HCT116 (cell line): ENCODE data around the gene TRPC5OS. TPM values are rescaled to one million over a fixed set of nuclear protein-coding genes. Genes with fewer than 3 reads are reported as not detected.

Source experiments
- ATAC-seq: fragments of 200-7000 bp; cut with Tn5 transposase; 2 replicates; pipeline ENCODE4 v1.9.1; 2020; ENCODE audit warnings: mild to moderate bottlenecking, moderate library complexity
- BruUV-seq: library from RNA; stranded (reverse); fragments of 400-500 nt; replicated peaks from 2 replicates; lab custom pipeline; 2021; lab: Mats Ljungman, UMichigan
- CTCF ChIA-PET: fragments of 300-600 bp; sonication (Branson Sonifier 250); formaldehyde crosslinking; loops from one replicate; lab custom pipeline; 2021; ENCODE audit warnings: antibody characterized with exemption; lab: Charles Lee
- POLR2A ChIA-PET: fragments of 300-600, 350-600 bp; sonication (Branson Sonifier 250); formaldehyde crosslinking; loops from one replicate; lab custom pipeline; 2021; ENCODE audit warnings: antibody characterized with exemption; lab: Charles Lee
- RAD21 ChIA-PET, 2 experiments: fragments of 300-600 bp; sonication (Branson Sonifier 250); formaldehyde crosslinking; loops; one replicate each; lab custom pipeline; 2023; ENCODE audit warnings: low total read pairs in 2 of 2; ENCODE audit not compliant: uncharacterized antibody in 2 of 2, unreplicated experiment in 2 of 2, low non-redundant PET in 1 of 2; lab: Charles Lee
- DNase-seq: peaks from one replicate; pipeline ENCODE4 v3.0.0-alpha.2; 2010; ENCODE audit warnings: low read depth, low spot score
- H2AFZ ChIP-seq: fragments of 200-600 bp; shearing (Covaris generic), sonication (generic); 2 replicates; pipeline ENCODE4 v1.6.1; 2017; ENCODE audit warnings: low read depth, mixed run types, mixed read lengths, antibody characterized with exemption, low read length; ENCODE audit not compliant: poor library complexity, severe bottlenecking
- H3K27ac ChIP-seq: 2 replicates; pipeline ENCODE4 v1.5.1; 2012; ENCODE audit warnings: low read depth, low read length
- H3K27me3 ChIP-seq: fragments of 200-600 bp; sonication (generic); 2 replicates; pipeline ENCODE4 v1.6.1; 2016; ENCODE audit warnings: mixed run types, low read length, mixed read lengths; ENCODE audit not compliant: insufficient read depth
- H3K36me3 ChIP-seq, 2 experiments: fragments of 200-500 bp in 1 of 2; fragments of 200-600 bp in 1 of 2; sonication (Bioruptor generic) in 1 of 2; sonication (generic) in 1 of 2; 2 replicates each; pipeline versions ENCODE4 v1.5.1 to v1.6.1; 2014 to 2016; ENCODE audit warnings: low read length in 2 of 2, inconsistent platforms in 1 of 2, mixed read lengths in 1 of 2, mixed run types in 1 of 2; ENCODE audit not compliant: insufficient read depth in 2 of 2, control insufficient read depth in 1 of 2
- H3K4me1 ChIP-seq, 2 experiments: fragments of 200-600 bp in 1 of 2; sonication (generic) in 1 of 2; 2 replicates each; pipeline versions ENCODE4 v1.5.1 to v1.6.1; 2012 to 2017; ENCODE audit warnings: low read length in 2 of 2, inconsistent platforms in 1 of 2, mild to moderate bottlenecking in 1 of 2, mixed read lengths in 1 of 2, mixed run types in 1 of 2, moderate library complexity in 1 of 2; ENCODE audit not compliant: insufficient read depth in 2 of 2, control insufficient read depth in 1 of 2
- H3K4me2 ChIP-seq: fragments of 200-600 bp; sonication (generic); 2 replicates; pipeline ENCODE4 v1.6.1; 2017; ENCODE audit warnings: mixed run types, low read length, mixed read lengths
- H3K4me3 ChIP-seq, 2 experiments: fragments of 200-600 bp in 1 of 2; sonication (generic) in 1 of 2; replicated peaks in 1 of 2; 2 replicates each; pipeline ENCODE4 v1.5.1; 2011 to 2016; ENCODE audit warnings: low read length in 2 of 2, control low read depth in 1 of 2, low read depth in 1 of 2, mild to moderate bottlenecking in 1 of 2, mixed read lengths in 1 of 2, mixed run types in 1 of 2
- H3K79me2 ChIP-seq: fragments of 200-600 bp; sonication (generic); 2 replicates; pipeline ENCODE4 v1.6.1; 2017; ENCODE audit warnings: mild to moderate bottlenecking, mixed run types, low read length, moderate library complexity, mixed read lengths; ENCODE audit not compliant: insufficient read depth
- H3K9ac ChIP-seq: fragments of 200-600 bp; sonication (generic); 2 replicates; pipeline ENCODE4 v1.6.1; 2016; ENCODE audit warnings: low read length, mixed read lengths
- H3K9me2 ChIP-seq: fragments of 200-600 bp; sonication (generic), shearing (Covaris generic); 2 replicates; pipeline ENCODE4 v1.6.1; 2017; ENCODE audit warnings: mixed run types, mild to moderate bottlenecking, moderate library complexity; ENCODE audit not compliant: insufficient read depth
- H3K9me3 ChIP-seq, 2 experiments: fragments of 200-500 bp in 1 of 2; fragments of 200-600 bp in 1 of 2; sonication (Bioruptor generic) in 1 of 2; sonication (generic) in 1 of 2; 2 replicates each; pipeline ENCODE4 v1.6.1; 2014 to 2017; ENCODE audit warnings: low read length in 2 of 2, mixed read lengths in 2 of 2, inconsistent platforms in 1 of 2, low read depth in 1 of 2, mild to moderate bottlenecking in 1 of 2, mixed run types in 1 of 2, moderate library complexity in 1 of 2; ENCODE audit not compliant: control insufficient read depth in 1 of 2, insufficient read depth in 1 of 2
- H4K20me1 ChIP-seq: fragments of 200-600 bp; sonication (generic), shearing (Covaris generic); 2 replicates; pipeline ENCODE4 v1.6.1; 2017; ENCODE audit warnings: mixed run types, mild to moderate bottlenecking, moderate library complexity; ENCODE audit not compliant: insufficient read depth
- CEBPB ChIP-seq: IDR thresholded peaks from 2 replicates; pipeline ENCODE4 v1.6.1; 2012; ENCODE audit warnings: low read depth
- POLR2A ChIP-seq: IDR thresholded peaks from 2 replicates; pipeline ENCODE4 v1.7.0; 2011; ENCODE audit warnings: borderline replicate concordance; ENCODE audit not compliant: insufficient read depth, insufficient read length; ENCODE audit errors: extremely low read depth
- POLR2AphosphoS5 ChIP-seq: IDR thresholded peaks from 2 replicates; pipeline ENCODE4 v1.6.1; 2011; ENCODE audit warnings: mild to moderate bottlenecking, low read depth, low read length, moderate library complexity
- SRF ChIP-seq: IDR thresholded peaks from 2 replicates; pipeline ENCODE4 v1.6.1; 2012; ENCODE audit warnings: low read depth
- YY1 ChIP-seq: IDR thresholded peaks from 2 replicates; pipeline ENCODE4 v1.6.1; 2011; ENCODE audit warnings: low read length, low read depth, moderate library complexity, mild to moderate bottlenecking; ENCODE audit not compliant: insufficient replicate concordance; ENCODE audit errors: extremely low read depth
- ZFX ChIP-seq: fragments of 450-650 bp; IDR thresholded peaks from 2 replicates; pipeline ENCODE4 v1.6.1; 2017
- ZNF274 ChIP-seq: fragments of 200-500 bp; sonication (Bioruptor generic); IDR thresholded peaks from 2 replicates; pipeline ENCODE4 v1.6.1; 2014; ENCODE audit warnings: mild to moderate bottlenecking, low read depth, low read length, inconsistent platforms
- intact Hi-C: fragments of 100-400 bp; cut with micrococcal nuclease; formaldehyde crosslinking; loops from 2 replicates; pipeline ENCODE4 v1.10.0; 2022
- total RNA-seq: library from RNA; stranded (reverse); gene quantifications from one replicate; pipeline ENCODE4 v1.2.1, GENCODE V29; 2021; ENCODE audit not compliant: unreplicated experiment
- TF ChIP-seq, protein P1 (sequence below), 3 experiments: fragments of 200-600 bp in 1 of 3; sonication (generic) in 1 of 3; IDR thresholded peaks in 2 of 3; conservative IDR thresholded peaks in 1 of 3; 2 replicates each; pipeline ENCODE4 v1.5.1; 2012 to 2017; ENCODE audit warnings: low read depth in 2 of 3, low read length in 2 of 3, antibody characterized with exemption in 1 of 3, borderline replicate concordance in 1 of 3, control low read depth in 1 of 3, mild to moderate bottlenecking in 1 of 3, mixed read lengths in 1 of 3, mixed run types in 1 of 3, moderate library complexity in 1 of 3; ENCODE audit not compliant: insufficient read depth in 1 of 3
- TF ChIP-seq, protein P2 (sequence below): IDR thresholded peaks from 2 replicates; pipeline ENCODE4 v1.6.1; 2012
- TF ChIP-seq, protein P3 (sequence below): IDR thresholded peaks from 2 replicates; pipeline ENCODE4 v1.6.1; 2012; ENCODE audit warnings: low read depth

TRPC5OS gene
- total RNA-seq, 1 experiment from 2014 or later = 0.07 TPM

DNA sequence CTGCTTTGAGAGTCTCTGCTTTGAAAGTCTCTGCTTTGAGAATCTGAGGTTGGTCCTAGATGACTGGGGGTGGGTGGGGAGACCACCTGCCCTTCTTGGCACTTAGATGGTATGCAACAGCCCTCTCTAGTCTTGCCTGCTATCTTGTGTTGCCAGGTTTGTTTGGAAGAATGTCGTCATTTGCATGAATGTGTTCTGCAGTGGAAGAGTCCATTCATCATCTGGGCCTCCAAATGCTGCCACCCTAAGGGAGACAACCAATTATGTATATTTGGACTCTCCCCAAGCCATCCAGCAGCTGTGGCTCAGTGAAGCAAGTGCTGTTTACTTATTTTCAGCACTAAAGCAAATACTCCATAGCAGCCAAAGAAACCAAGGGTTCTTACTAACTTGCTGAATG lies 44.6 kb upstream of the TRPC5OS start:
- no peaks in the 10 kb centered on the region for H3K36me3 ChIP-seq
- RAD21 ChIA-PET = no interaction called here
- POLR2A ChIA-PET = no interaction called here

More for the DNA sequence above, 44.6 kb upstream of the TRPC5OS start:
- Histone ChIP-seq H3K27me3 (no peaks in the 10 kb centered on the region), H2AFZ (no peak overlapping the region), H3K27ac (no peak overlapping the region), H3K79me2 (no peaks in the 10 kb centered on the region), H3K9me2 (no peaks in the 10 kb centered on the region), H3K9ac (no peak overlapping the region), H3K4me2 (no peak overlapping the region), H3K4me3 (no peak overlapping the region), H4K20me1 (no peaks in the 10 kb centered on the region), H3K9me3 (no peaks in the 10 kb centered on the region), H3K4me1 (no peaks in the 10 kb centered on the region)
- no peak for DNase-seq
- no TSS peak for BruUV-seq
- no peak for ATAC-seq
- CTCF ChIA-PET = no interaction called here
- TF ChIP-seq SRF (no peak), POLR2AphosphoS5 (no peak), ZNF274 (no peak), ZFX (no peak), POLR2A (no peak), CEBPB (no peak), YY1 (no peak)
- TF ChIP-seq, protein P1, sequence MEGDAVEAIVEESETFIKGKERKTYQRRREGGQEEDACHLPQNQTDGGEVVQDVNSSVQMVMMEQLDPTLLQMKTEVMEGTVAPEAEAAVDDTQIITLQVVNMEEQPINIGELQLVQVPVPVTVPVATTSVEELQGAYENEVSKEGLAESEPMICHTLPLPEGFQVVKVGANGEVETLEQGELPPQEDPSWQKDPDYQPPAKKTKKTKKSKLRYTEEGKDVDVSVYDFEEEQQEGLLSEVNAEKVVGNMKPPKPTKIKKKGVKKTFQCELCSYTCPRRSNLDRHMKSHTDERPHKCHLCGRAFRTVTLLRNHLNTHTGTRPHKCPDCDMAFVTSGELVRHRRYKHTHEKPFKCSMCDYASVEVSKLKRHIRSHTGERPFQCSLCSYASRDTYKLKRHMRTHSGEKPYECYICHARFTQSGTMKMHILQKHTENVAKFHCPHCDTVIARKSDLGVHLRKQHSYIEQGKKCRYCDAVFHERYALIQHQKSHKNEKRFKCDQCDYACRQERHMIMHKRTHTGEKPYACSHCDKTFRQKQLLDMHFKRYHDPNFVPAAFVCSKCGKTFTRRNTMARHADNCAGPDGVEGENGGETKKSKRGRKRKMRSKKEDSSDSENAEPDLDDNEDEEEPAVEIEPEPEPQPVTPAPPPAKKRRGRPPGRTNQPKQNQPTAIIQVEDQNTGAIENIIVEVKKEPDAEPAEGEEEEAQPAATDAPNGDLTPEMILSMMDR (IDR thresholded peaks at IDR 0.05 in 2 of 3, conservative IDR thresholded peaks at IDR 0.05 in 1 of 3; ENCODE audit: borderline replicate concordance in 1 of 3, insufficient read depth in 1 of 3, low read depth in 2 of 3, low read length in 2 of 3) = no peak
- TF ChIP-seq, protein P2, sequence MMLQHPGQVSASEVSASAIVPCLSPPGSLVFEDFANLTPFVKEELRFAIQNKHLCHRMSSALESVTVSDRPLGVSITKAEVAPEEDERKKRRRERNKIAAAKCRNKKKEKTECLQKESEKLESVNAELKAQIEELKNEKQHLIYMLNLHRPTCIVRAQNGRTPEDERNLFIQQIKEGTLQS = no peak
- TF ChIP-seq, protein P3, sequence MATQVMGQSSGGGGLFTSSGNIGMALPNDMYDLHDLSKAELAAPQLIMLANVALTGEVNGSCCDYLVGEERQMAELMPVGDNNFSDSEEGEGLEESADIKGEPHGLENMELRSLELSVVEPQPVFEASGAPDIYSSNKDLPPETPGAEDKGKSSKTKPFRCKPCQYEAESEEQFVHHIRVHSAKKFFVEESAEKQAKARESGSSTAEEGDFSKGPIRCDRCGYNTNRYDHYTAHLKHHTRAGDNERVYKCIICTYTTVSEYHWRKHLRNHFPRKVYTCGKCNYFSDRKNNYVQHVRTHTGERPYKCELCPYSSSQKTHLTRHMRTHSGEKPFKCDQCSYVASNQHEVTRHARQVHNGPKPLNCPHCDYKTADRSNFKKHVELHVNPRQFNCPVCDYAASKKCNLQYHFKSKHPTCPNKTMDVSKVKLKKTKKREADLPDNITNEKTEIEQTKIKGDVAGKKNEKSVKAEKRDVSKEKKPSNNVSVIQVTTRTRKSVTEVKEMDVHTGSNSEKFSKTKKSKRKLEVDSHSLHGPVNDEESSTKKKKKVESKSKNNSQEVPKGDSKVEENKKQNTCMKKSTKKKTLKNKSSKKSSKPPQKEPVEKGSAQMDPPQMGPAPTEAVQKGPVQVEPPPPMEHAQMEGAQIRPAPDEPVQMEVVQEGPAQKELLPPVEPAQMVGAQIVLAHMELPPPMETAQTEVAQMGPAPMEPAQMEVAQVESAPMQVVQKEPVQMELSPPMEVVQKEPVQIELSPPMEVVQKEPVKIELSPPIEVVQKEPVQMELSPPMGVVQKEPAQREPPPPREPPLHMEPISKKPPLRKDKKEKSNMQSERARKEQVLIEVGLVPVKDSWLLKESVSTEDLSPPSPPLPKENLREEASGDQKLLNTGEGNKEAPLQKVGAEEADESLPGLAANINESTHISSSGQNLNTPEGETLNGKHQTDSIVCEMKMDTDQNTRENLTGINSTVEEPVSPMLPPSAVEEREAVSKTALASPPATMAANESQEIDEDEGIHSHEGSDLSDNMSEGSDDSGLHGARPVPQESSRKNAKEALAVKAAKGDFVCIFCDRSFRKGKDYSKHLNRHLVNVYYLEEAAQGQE = no peak
- intact Hi-C loops = no loop called here
